ENCODE data around the gene BTG4.

Gene BTG4

DNA sequence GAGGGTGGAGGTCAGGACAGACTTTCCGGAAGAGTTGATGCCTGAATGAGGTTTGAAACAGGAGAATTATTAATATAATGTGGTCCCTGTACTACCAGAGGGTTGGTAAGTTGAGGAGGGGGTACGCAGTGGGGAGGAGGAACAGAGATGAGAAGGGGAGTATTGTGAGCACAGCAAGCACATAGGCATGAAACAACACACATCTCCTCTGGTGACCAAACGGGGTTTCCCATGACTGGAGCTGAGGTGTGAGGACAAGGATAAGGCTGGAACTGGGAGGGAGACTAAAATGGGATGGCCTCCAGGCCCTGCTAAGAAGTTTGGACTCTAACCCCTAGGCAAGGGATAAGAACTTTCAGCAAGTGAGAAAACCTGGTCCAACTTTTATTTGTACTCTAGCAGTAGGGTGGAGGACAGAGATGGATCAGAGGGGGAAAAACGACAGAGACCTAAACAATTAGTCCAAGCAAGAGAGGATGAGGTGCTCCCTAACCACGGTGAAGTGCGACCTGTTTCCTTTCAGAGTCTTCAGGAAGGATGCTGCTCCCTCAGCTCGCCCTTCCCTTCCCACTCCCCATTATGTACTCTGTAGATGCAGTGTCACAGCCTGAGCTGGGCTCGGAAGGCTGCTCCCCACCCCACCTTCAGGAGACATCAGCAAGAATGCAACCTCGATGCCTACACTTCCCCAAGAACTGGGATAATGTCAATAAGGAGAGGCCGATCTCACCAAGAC is 59.2 kb downstream of the BTG4 start:
- DNase-seq: no peak

DNA sequence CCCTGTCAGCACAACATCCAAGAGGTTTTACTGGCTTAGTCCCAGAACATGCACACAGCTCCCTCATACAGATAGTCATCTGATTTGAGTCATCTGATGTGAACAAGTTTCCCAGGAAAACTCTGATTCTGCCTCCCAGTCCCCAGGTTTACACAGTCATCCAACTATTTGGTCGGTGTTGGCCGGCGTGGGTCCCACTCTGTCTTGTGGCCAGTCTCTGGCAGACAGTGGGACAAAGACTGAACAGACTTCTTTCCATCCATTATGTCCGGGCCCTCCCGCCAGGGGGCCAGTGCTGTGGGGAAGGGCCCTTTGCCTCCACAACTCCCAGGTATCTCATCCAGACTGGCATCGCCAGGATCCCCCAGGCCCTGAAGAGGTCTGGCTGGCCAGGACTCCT is 60.0 kb downstream of the BTG4 start:
- no peak for DNase-seq

DNA sequence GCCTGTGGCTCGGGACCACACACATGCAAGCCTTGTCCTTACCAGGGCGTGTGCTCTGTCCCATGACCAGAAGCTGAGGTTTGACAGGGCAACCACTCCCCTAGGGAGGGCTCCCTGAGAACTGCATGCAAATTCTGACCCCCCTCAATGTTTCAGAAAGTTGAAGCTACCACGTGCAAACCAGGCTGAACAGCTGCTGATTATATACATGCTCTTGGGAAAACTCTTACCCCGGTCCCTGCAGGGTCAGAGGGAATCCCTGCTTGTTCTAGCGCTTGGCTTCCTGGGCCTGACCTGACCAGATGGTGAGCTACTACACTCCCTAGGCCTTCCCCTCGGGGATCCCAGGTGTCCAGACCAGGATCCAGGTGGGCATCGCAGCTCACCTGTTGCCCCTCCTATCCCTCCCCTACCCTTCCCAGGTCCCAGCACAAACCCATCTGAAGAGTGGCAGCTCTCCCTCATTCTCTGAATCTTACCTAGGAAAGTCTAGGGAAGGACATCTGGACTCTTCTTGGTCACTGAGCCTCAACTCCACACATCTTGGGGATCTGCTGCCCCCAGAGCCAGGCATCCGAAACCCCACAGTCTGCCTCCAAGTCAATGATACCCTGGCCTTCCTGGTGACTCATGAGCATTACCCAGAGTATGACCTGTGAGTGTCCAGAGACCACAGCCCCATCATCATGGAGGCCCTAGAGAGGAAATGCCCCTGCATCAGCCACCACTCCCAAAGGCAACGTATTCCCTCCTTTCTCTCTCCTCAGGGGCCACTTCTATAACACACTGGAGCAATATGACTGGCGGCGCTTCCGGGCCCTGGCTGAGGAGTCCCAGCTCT is 61.5 kb downstream of the BTG4 start:
- no peak for DNase-seq

DNA sequence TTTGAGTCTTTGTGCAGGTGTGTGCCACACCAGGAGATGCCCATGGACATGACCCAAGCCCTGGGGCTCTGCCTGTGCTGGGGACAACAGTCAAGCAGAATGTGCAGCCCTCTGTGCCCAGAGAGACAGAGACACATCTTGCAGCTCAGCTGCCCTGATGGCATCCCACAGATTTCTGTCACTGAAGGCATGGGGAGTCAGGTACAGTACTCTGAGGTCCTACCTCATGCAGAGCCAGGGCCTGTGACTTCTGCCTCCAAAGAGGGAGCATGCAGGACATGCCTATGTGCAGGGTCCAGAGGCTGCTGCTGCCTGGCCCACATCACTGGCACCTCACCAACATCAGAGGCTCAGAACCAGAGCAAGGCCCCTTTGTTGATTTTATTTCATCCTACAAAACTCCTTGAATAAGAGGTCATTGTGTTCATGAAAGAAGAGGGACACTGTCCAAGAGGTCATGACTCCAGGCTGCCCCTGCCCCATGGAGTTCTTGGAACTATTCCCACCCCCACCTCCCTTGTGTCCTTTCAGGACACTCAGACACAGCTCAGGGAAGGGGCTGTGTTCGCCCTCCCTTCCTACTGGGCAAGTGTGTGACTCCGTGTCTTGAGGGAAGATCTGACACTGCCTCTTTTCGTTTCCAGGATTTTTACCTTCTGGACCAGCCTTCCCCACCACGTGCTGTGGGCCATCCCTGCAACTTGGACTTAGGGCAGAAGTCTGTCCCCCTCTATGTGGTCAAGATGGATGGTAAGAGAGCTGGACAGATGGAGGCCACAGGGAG is 62.3 kb downstream of the BTG4 start:
- DNase-seq: no peak

DNA sequence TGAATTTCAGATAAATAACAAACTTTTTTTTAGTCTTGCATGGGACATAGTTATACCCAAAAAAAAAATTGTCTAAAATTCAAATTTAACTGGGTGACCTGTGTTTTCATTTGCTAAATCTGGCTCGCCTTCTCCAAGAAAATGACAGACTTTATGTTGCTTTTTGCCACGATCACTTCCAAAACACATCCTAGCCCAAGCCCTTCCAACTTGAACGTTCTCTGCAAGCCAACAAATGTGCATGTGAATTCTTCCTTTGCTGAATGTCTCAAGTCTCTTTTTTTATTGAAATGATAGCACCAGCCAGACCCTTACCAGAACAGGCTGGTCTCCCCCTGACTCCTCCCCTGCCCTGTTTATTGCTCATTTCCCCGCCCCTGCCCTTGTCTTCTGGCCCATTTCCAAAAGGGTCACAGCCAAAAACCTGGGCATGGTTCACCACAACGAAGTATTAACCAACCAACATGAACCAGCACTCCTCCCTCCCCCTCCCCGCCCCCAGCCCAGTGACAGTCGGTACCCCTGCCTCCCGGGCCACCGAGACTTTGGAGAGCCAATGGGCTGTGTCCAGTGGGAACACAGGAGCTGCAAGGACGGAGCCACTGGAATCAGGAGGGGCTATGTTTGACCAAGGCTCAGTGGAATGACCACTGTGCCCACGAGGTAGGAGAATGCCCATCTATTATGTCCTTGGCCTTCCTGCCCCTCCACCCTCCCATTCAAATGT is 63.2 kb downstream of the BTG4 start:
- DNase-seq: no peak

DNA sequence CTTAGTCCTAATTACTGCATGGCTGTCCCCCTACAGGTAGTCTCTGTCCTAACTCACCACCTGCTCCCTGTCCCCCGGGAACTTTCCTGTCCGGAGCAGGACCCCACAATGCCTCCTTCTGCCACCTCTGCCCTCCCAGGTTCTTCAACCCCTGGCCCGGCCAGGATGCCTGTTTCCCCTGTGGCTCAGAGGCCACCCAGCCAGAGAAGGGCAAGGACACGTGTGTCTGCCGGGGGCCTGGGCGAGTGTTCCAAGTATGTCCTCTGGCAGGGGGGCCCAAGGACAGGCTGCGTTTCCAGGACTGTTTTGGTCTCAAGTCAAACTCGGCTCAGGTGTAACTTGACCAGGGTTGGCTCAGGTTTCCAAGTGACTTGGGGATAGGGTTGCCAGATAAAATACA is 63.8 kb downstream of the BTG4 start:
- no peak for DNase-seq

DNA sequence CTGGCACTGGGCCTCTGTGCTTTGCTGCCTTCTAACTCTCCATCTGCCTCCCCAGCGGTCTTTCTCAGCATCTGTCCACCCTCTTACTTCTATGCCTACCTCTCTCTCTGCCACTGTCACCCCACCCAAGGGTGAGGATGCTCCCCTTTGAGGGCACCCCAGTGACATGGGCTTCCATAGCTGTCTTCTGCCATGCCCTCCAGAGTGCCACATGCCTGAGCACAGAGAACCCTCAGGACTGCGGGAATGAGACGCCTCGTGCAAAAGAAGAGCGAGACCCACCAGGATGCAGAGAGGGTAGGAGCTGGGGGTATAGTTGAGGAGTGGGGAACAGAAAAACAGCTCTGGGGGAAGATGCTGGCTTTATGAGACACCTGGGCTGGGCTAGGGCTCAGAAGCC is 64.3 kb downstream of the BTG4 start:
- no peak for DNase-seq

DNA sequence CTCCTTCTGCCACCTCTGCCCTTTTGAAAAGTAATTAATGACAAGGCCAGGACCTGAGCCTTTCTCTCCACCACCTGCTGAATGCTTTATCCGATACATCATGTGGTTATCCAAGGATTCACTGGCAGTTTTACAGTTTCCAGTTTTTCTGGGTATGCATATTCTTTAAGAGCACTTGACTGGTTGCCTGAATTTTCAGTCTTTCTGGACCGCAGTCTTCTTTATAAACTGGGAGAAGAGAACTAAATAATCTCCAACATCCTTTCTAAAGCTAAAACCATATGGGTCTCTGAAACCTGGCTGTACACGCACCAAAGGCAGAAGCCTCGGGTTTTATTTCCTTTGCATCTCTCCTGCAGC is 65.1 kb downstream of the BTG4 start:
- DNase-seq: no peak

DNA sequence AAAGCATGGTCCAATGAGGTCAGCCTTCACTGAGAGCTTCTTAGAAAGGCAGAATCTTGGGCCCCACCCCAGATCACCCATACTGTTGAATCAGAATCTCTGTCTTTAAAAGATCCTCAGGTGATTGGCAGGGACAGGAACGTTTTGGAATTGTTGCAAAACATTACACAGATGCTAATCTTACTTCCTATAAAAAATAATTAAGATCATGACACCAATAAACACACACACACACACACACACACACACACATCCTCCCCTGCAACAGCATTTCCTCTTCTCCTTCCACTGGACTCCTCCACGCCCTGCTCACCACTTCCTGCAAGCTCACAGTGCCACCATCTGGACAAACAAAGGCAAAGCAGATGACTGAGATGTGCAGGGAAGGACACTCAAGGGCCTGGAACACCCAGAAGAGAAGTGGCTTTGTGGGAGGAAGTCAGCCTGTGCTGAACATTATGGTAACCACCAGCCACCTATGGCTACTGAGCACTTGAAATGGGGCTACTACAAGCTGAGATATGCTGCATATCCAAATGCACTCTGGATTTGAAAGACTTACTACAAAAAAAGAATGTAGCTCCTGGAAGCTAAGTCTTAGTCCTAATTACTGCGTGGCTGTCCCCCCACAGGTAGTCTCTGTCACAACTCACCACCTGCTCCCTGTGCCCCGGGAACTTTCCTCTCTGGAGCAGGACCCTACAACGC is 65.6 kb downstream of the BTG4 start:
- DNase-seq: peak; percentile 79

DNA sequence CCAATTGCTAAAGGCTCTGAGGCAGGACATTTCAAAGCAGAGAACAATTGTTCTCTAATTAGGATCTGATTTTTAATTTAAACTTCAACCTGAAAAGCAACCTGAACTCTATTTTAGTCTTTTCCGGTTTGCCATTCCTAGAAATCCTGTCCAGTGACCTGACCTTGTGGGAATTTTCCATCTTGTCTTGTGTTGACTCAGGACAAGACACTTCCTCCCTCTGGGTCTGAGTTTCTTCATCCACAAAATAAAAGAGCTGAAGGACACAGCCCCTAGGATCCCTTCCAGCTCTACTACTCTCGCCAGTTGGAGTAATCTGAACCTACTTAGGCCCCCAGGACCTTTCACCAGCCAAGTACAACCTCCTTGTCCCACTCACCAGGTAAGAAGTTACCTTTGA is 66.6 kb downstream of the BTG4 start:
- peak; percentile 6 for DNase-seq

Data from amniotic stem cell (primary cell).